ENCODE measurements around the gene ADAM15.

- TF ChIP-seq CTCF (IDR thresholded peaks at IDR 0.05; ENCODE audit: insufficient read depth, low read depth, low read length) (peak; percentile 98), EZH2 (IDR thresholded peaks at IDR 0.05; ENCODE audit: insufficient read depth, low read length) (no peak)
Measured at GRCh38 chr1:155061381-155062150, 10.4 kb downstream of the ADAM15 start.

All from astrocyte (in vitro differentiated cells and primary cell).